ENCODE results near the gene EDC4. TPM values are rescaled to one million over a fixed set of nuclear protein-coding genes. Genes with fewer than 3 reads are reported as not detected.

The EDC4 gene
- total and polyA plus RNA-seq, 2 of the 13 experiments (the other 11 are each of a cell fraction or from before 2014, with no cell fraction given) = 51.4 to 59.1 TPM

GRCh38 chr16:67915831-67916723 lies 43.2 kb downstream of the EDC4 start (continued):
- TF ChIP-seq THAP9 (CRISPR knock-in tag; IDR thresholded peaks at IDR 0.05; ENCODE audit: borderline replicate concordance) = peak; percentile 43; the same call in 1 of the 2 replicates
- TF ChIP-seq ZNF75D (CRISPR knock-in tag; IDR thresholded peaks at IDR 0.05; ENCODE audit: borderline replicate concordance) = no peak
- no peak for TF ChIP-seq FOXK1 (CRISPR knock-in tag; IDR thresholded peaks at IDR 0.05; ENCODE audit: borderline replicate concordance, low read depth)
- TF ChIP-seq ZNF318 (CRISPR knock-in tag; IDR thresholded peaks at IDR 0.05) = no peak
- TF ChIP-seq ATF1 (CRISPR knock-in tag; IDR thresholded peaks at IDR 0.05) = no peak
- TF ChIP-seq USF2 (IDR thresholded peaks at IDR 0.05; ENCODE audit: low read depth, low read length) = 0 out of 2 replicates have a peak, but pooled peaks have one; percentile 13
- no peak for TF ChIP-seq USF2 (CRISPR knock-in tag; IDR thresholded peaks at IDR 0.05; ENCODE audit: borderline replicate concordance)
- no peak for TF ChIP-seq KMT2A (CRISPR knock-in tag; IDR thresholded peaks at IDR 0.05)
- TF ChIP-seq MED1 (CRISPR knock-in tag; IDR thresholded peaks at IDR 0.05) = no peak
- TF ChIP-seq JUND (CRISPR knock-in tag; IDR thresholded peaks at IDR 0.05) = no peak
- TF ChIP-seq ZHX1 (CRISPR knock-in tag; IDR thresholded peaks at IDR 0.05; ENCODE audit: low read depth) = no peak
